Measurements from ENCODE around the gene CHAC2.

The CHAC2 gene

GRCh38 chr2:53818854-53819435, 51.3 kb downstream of the CHAC2 start:
- Histone ChIP-seq H3K27me3 (ENCODE audit: insufficient read depth, low read length) (no peaks in the 10 kb centered on the region), H3K36me3 (ENCODE audit: insufficient read depth, low read length) (peaks cover 37% of the 10 kb centered on the region), H3K9ac (ENCODE audit: low read length) (no peak overlapping the region), H2AFZ (ENCODE audit: low read length) (no peak overlapping the region), H3F3A (ENCODE audit: insufficient read depth, low read length) (no peaks in the 10 kb centered on the region), H3K4me1 (ENCODE audit: insufficient read depth, low read length, severe bottlenecking) (no peaks in the 10 kb centered on the region), H3K79me2 (ENCODE audit: insufficient read depth, low read length) (no peaks in the 10 kb centered on the region), H3K9me2 (ENCODE audit: low read depth, low read length) (no peaks in the 10 kb centered on the region), H3K4me3 (ENCODE audit: low read depth, low read length, poor library complexity, severe bottlenecking) (no peak overlapping the region), H3K9me3 (ENCODE audit: low read length) (no peaks in the 10 kb centered on the region), H3K4me2 (ENCODE audit: low read length) (no peak overlapping the region), H3K27ac (ENCODE audit: low read depth, low read length, poor library complexity, severe bottlenecking) (no peak overlapping the region), H4K20me1 (ENCODE audit: insufficient read depth, low read length) (no peaks in the 10 kb centered on the region)
- TF ChIP-seq CTCF (IDR thresholded peaks at IDR 0.05; ENCODE audit: low read length): no peak
- no peak for TF ChIP-seq EZH2 (IDR thresholded peaks at IDR 0.05; ENCODE audit: borderline replicate concordance, low read length)

GRCh38 chr2:53819634-53820033, 52.0 kb downstream of the CHAC2 start:
- Histone ChIP-seq H3K9ac (ENCODE audit: low read length) (no peak overlapping the region), H3K79me2 (ENCODE audit: insufficient read depth, low read length) (no peaks in the 10 kb centered on the region), H3K27ac (ENCODE audit: low read depth, low read length, poor library complexity, severe bottlenecking) (no peak overlapping the region), H3K4me1 (ENCODE audit: insufficient read depth, low read length, severe bottlenecking) (no peaks in the 10 kb centered on the region), H3F3A (ENCODE audit: insufficient read depth, low read length) (no peaks in the 10 kb centered on the region), H3K4me3 (ENCODE audit: low read depth, low read length, poor library complexity, severe bottlenecking) (no peak overlapping the region), H3K9me3 (ENCODE audit: low read length) (no peaks in the 10 kb centered on the region), H2AFZ (ENCODE audit: low read length) (no peak overlapping the region), H3K4me2 (ENCODE audit: low read length) (no peak overlapping the region), H3K9me2 (ENCODE audit: low read depth, low read length) (no peaks in the 10 kb centered on the region), H3K36me3 (ENCODE audit: insufficient read depth, low read length) (peaks cover 36% of the 10 kb centered on the region), H3K27me3 (ENCODE audit: insufficient read depth, low read length) (no peaks in the 10 kb centered on the region), H4K20me1 (ENCODE audit: insufficient read depth, low read length) (no peaks in the 10 kb centered on the region)
- no peak for TF ChIP-seq CTCF (IDR thresholded peaks at IDR 0.05; ENCODE audit: low read length)
- TF ChIP-seq EZH2 (IDR thresholded peaks at IDR 0.05; ENCODE audit: borderline replicate concordance, low read length): no peak

- H3K4me1 ChIP-seq (ENCODE audit: insufficient read depth, low read length, severe bottlenecking): no peaks in the 10 kb centered on the region
- H3K9me2 ChIP-seq (ENCODE audit: low read depth, low read length): no peaks in the 10 kb centered on the region
- H2AFZ ChIP-seq (ENCODE audit: low read length): no peak overlapping the region
- no peak overlapping the region for H3K9ac ChIP-seq (ENCODE audit: low read length)
- TF ChIP-seq EZH2 (IDR thresholded peaks at IDR 0.05; ENCODE audit: borderline replicate concordance, low read length): no peak
- no peak for TF ChIP-seq CTCF (IDR thresholded peaks at IDR 0.05; ENCODE audit: low read length)
- no peak overlapping the region for H3K4me2 ChIP-seq (ENCODE audit: low read length)
- no peaks in the 10 kb centered on the region for H3K79me2 ChIP-seq (ENCODE audit: insufficient read depth, low read length)
- no peaks in the 10 kb centered on the region for H3K27me3 ChIP-seq (ENCODE audit: insufficient read depth, low read length)
- no peaks in the 10 kb centered on the region for H3K9me3 ChIP-seq (ENCODE audit: low read length)
- peaks cover 32% of the 10 kb centered on the region for H3K36me3 ChIP-seq (ENCODE audit: insufficient read depth, low read length)
- H3K27ac ChIP-seq (ENCODE audit: low read depth, low read length, poor library complexity, severe bottlenecking): no peak overlapping the region
- H4K20me1 ChIP-seq (ENCODE audit: insufficient read depth, low read length): no peaks in the 10 kb centered on the region
- no peaks in the 10 kb centered on the region for H3F3A ChIP-seq (ENCODE audit: insufficient read depth, low read length)
- no peak overlapping the region for H3K4me3 ChIP-seq (ENCODE audit: low read depth, low read length, poor library complexity, severe bottlenecking)
These were observed 52.4 kb downstream of the CHAC2 start for GRCh38 chr2:53820048-53820447.
